Heart right ventricle (tissue), 16 donors: ENCODE data around the gene MAST3. TPM values are rescaled to one million over a fixed set of nuclear protein-coding genes. Genes with fewer than 3 reads are reported as not detected.

Experiments
- ATAC-seq, 8 donors: fragments of 200-7000 bp; cut with Tn5 transposase; one replicate each; pipeline ENCODE4 v1.9.1; 2020; ENCODE audit warnings: mild to moderate bottlenecking in 8 of 8, moderate library complexity in 8 of 8, moderate number of reproducible peaks in 1 of 8
- DNase-seq, 2 donors: peaks; one replicate each; pipeline ENCODE4 v3.0.0-alpha.2; 2020
- H3K27ac ChIP-seq, 10 donors: fragments of 200-600 bp; sonication (generic) in 2 of 10; one replicate each; pipeline versions ENCODE4 v1.5.0 to v1.8.0; 2020 to 2022; ENCODE audit warnings: mild to moderate bottlenecking in 3 of 10
- H3K27me3 ChIP-seq, 7 donors: fragments of 200-600 bp; one replicate each; pipeline ENCODE4 v1.8.0; 2021 to 2022; ENCODE audit warnings: mild to moderate bottlenecking in 2 of 7
- H3K36me3 ChIP-seq, 9 donors: fragments of 200-600 bp; sonication (generic) in 1 of 9; one replicate each; pipeline versions ENCODE4 v1.5.0 to v1.8.0; 2020 to 2022; ENCODE audit warnings: mild to moderate bottlenecking in 2 of 9
- H3K4me1 ChIP-seq, 9 donors: fragments of 200-600 bp; sonication (generic) in 1 of 9; one replicate each; pipeline versions ENCODE4 v1.5.0 to v1.8.0; 2020 to 2022; ENCODE audit warnings: mild to moderate bottlenecking in 4 of 9
- H3K4me3 ChIP-seq, 10 donors: fragments of 200-600 bp; sonication (generic) in 2 of 10; one replicate each; pipeline versions ENCODE4 v1.5.0 to v1.8.0; 2020 to 2022; ENCODE audit warnings: mild to moderate bottlenecking in 7 of 10, moderate library complexity in 2 of 10
- H3K9me3 ChIP-seq, 11 donors: fragments of 200-600 bp in 10 of 11; sonication (generic) in 2 of 11; one replicate each; pipeline versions ENCODE4 v1.5.0 to v1.8.0; 2013 to 2022; ENCODE audit warnings: mild to moderate bottlenecking in 2 of 11, control low read depth in 1 of 11, moderate library complexity in 1 of 11
- WGBS, 2 donors: extraction: QIAGEN DNeasy Blood & Tissue Kit; methylation state at CpG; one replicate each; pipeline ENCODE4 v1.1.7; 2013; ENCODE audit warnings: inconsistent platforms in 1 of 2; 5-methylcytosine and 5-hydroxymethylcytosine counted together
- intact Hi-C, 10 donors: fragments of 100-400 bp; cut with DNase I; formaldehyde crosslinking; loops; one replicate each; pipeline versions ENCODE4 v1.11.1 to v1.14.2; 2022
- polyA plus RNA-seq, 2 donors: library from polyadenylated mRNA; stranded (reverse); fragments of 200-250 nt; gene quantifications; one replicate each; pipeline ENCODE4 v1.2.3, GENCODE V29; 2013
- total RNA-seq, 10 donors: library from RNA; stranded (reverse); fragmentation: NEBNext Ultra II Directional in 3 of 10; extraction: Animal tissue kit (Norgen Biotek cat#: 25700) in 3 of 10; gene quantifications; one replicate each; pipeline versions ENCODE4 v1.2.1 to v1.2.4, GENCODE V29; 2021 to 2023
- TF ChIP-seq, protein P1 (sequence below), 9 donors: fragments of 200-600 bp; sonication (generic) in 2 of 9; IDR thresholded peaks; one replicate each; pipeline versions ENCODE4 v1.5.0 to v1.8.0; 2021 to 2022; ENCODE audit warnings: antibody characterized with exemption in 9 of 9, mild to moderate bottlenecking in 5 of 9, moderate library complexity in 1 of 9
- donor health status: Arrhythmogenic right ventricular cardiomyopathy.
- donor health status: ischemic (EF 13 %, LVEDD 7.1; RV severe dilation, severe dysfunction).
- donor health status: healthy with polysubstance abuse.
- donor health status: DM: no; HTN: yes; CAD: no.
- donor health status: DM: no; HTN: no; CAD: no.
- donor health status: ischemic (EF 25% LVEDD 6.9; RV normal size, moderate dysfunction).
- donor health status: ischemic (EF 25% LVEDD 5.7; RV mildly dilated, moderate dysfunction).
- donor health status: healthy.
- donor health status: DM: yes; HTN: yes; CAD: no.
- donor health status: Ischemic cardiomyopathy.
- donor health status: ischemic (EF 35%, LVEDD 5.7; RV mildly dilated, moderate dysfunction).
- donor health status: nonischemic (EF 11% LVEDD 7.7; RV severe dilation, severe dysfunction).
- donor health status: DM: yes; HTN: yes; CAD: no.
- donor health status: PGD.
- donor health status: ischemic (EF 29% LVEDD 5.4; RV normal size, mild dysfunction).
- donor health status: nonischemic (EF 23%, LVEDD 6.1; RV moderate dilation, normal function).

Gene MAST3
- total and polyA plus RNA-seq, 12 donors = 1.5 to 6.4 (median 4.1) TPM

DNA sequence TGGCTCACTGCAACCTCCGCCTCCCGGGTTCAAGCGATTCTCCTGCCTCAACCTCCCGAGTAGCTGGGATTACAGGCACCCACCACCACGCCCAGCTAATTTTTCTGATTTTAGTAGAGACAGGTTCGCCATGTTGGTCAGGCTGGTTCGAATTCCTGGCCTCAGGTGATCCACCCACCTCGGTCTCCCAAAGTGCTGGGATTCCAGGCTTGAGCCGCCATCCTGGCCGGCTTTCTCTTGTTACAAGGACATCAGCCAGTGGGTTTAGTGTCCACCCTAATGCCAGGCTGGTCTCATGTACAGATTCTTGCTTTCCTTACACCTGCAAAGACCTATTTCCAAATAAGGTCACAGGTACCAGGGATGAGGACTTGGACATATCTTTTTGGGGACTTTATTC is 62.2 kb downstream of the MAST3 start:
- DNase-seq (no peak), ATAC-seq (no peak)
- no peaks in the 10 kb centered on the region for H3K27me3 ChIP-seq
- H3K9me3 ChIP-seq = no peaks in the 10 kb centered on the region
- peak overlapping the region in 2 of 10 donors; percentile 77 to 89 for H3K27ac ChIP-seq
- TF ChIP-seq, protein P1, sequence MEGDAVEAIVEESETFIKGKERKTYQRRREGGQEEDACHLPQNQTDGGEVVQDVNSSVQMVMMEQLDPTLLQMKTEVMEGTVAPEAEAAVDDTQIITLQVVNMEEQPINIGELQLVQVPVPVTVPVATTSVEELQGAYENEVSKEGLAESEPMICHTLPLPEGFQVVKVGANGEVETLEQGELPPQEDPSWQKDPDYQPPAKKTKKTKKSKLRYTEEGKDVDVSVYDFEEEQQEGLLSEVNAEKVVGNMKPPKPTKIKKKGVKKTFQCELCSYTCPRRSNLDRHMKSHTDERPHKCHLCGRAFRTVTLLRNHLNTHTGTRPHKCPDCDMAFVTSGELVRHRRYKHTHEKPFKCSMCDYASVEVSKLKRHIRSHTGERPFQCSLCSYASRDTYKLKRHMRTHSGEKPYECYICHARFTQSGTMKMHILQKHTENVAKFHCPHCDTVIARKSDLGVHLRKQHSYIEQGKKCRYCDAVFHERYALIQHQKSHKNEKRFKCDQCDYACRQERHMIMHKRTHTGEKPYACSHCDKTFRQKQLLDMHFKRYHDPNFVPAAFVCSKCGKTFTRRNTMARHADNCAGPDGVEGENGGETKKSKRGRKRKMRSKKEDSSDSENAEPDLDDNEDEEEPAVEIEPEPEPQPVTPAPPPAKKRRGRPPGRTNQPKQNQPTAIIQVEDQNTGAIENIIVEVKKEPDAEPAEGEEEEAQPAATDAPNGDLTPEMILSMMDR (IDR thresholded peaks at IDR 0.05) = no peak
- H3K36me3 ChIP-seq = peaks cover 0 to 42% (median 6%) of the 10 kb centered on the region in 9 donors
- H3K4me3 ChIP-seq = no peak overlapping the region
- peaks cover 21 to 50% (median 39%) of the 10 kb centered on the region in 9 donors for H3K4me1 ChIP-seq
- intact Hi-C loops = loop anchor here in 5 of 10 donors (5.0 to 10.0 kb wide), 4 partner anchors 38 to 48 kb away; no protein-coding TSS in a partner anchor
- WGBS, 2 donors = 96% methylated on average over 10 of the region's 10 CpGs

DNA sequence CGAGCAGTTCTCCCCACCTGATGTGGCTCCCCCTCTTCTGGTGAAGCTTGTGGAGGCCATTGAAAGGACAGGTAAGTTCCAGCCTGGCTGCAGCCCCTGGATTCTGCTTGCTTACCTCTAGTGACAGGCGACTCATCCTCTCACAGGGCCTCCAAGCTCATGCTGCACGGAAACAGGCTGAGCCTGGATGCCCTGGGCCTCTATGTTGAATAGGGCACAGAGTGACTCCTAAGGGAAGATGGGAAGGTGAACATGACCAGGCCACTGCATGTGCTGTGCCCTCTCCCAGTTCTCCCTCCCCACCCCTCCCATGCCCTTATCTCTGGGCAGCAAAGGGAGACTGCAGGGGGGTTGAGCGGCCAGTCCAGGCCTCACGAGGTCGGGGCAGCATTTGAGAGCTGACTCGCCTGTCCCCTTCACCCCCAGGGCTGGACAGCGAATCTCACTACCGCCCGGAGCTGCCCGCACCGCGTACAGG is 63.0 kb downstream of the MAST3 start:
- H3K36me3 ChIP-seq = peaks cover 0 to 47% (median 9%) of the 10 kb centered on the region in 9 donors
- peaks cover 21 to 48% (median 39%) of the 10 kb centered on the region in 9 donors for H3K4me1 ChIP-seq
- DNase-seq = no peak
- peak overlapping the region; percentile 57 to 89 (median 83) for H3K27ac ChIP-seq
- WGBS, 2 donors = 57 to 61% methylated on average over 13 of the region's 13 CpGs
- no peaks in the 10 kb centered on the region for H3K9me3 ChIP-seq
- intact Hi-C loops = loop anchor here in 3 of 10 donors (5.0 to 10.0 kb wide), 3 partner anchors 43 to 48 kb away; no protein-coding TSS in a partner anchor
- H3K27me3 ChIP-seq = no peaks in the 10 kb centered on the region
- peak; percentile 2 to 31 (median 18) for ATAC-seq
- H3K4me3 ChIP-seq = peak overlapping the region in 9 of 10 donors; percentile 30 to 58 (median 44)
- TF ChIP-seq, protein P1 (IDR thresholded peaks at IDR 0.05) = no peak

DNA sequence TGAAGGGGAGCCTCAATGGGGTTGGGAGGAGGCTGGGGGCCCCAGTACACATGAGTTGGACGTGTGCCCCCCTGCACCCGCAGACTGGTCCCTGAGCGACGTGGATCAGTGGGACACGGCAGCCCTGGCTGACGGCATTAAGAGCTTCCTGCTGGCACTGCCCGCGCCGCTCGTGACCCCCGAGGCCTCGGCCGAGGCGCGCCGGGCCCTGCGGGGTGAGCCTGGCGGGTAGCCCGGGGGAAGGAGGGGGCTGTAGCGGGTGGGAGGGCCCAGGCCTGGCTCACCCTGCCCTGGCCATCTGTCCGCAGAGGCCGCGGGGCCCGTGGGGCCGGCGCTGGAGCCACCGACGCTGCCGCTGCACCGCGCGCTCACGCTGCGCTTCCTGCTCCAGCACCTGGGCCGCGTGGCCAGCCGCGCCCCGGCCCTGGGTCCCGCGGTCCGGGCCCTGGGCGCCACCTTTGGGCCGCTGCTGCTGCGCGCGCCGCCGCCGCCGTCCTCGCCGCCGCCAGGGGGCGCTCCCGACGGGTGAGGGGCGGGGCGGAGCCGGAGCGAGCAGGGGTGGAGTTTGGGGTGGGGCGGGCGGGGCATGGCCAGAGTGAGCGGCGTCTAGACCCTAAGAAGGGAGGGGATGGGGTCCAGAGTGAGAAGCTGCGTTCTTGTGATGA is 63.5 kb downstream of the MAST3 start:
- peak overlapping the region; percentile 57 to 89 (median 83) for H3K27ac ChIP-seq
- intact Hi-C loops = loop anchor here in 3 of 10 donors (5.0 to 10.0 kb wide), 3 partner anchors 44 to 49 kb away; no protein-coding TSS in a partner anchor
- peak; percentile 37 to 89 (median 71) for ATAC-seq
- DNase-seq = peak in 1 of 2 donors; percentile 84
- H3K36me3 ChIP-seq = peaks cover 0 to 47% (median 15%) of the 10 kb centered on the region in 9 donors
- H3K9me3 ChIP-seq = no peaks in the 10 kb centered on the region
- 2% methylated on average over 56 to 66 of the region's 66 CpGs for WGBS, 2 donors
- TF ChIP-seq, protein P1 (IDR thresholded peaks at IDR 0.05) = peak; percentile 45 to 93 (median 68)
- no peaks in the 10 kb centered on the region for H3K27me3 ChIP-seq
- H3K4me3 ChIP-seq = peak overlapping the region in 9 of 10 donors; percentile 30 to 58 (median 44)
- peaks cover 20 to 43% (median 34%) of the 10 kb centered on the region in 9 donors for H3K4me1 ChIP-seq

DNA sequence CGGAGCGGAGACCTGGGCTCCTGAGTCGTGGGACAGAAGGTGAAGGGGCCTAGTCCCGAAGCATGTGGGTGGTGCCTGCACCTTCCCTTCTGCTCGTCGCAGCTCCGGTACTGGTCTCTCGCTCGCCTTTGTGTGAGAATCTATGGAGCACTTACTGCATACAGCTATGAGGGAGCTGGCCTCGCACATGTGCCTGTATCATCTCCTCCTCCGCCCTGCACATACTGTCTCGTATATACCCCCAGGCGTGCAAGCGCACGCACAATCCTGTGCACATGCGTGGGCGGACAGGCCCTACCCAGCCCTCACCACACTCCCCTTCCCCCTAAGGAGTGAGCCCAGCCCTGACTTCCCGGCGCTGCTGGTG is 64.0 kb downstream of the MAST3 start:
- ATAC-seq (peak in 4 of 8 donors; percentile 2 to 4 (median 2)), DNase-seq (no peak)
- Histone ChIP-seq H3K27me3 (no peaks in the 10 kb centered on the region), H3K4me3 (peak overlapping the region in 7 of 10 donors; percentile 35 to 58 (median 47)), H3K36me3 (peaks cover 0 to 50% (median 20%) of the 10 kb centered on the region in 9 donors), H3K9me3 (no peaks in the 10 kb centered on the region), H3K4me1 (peaks cover 15 to 38% (median 29%) of the 10 kb centered on the region in 9 donors), H3K27ac (peak overlapping the region in 4 of 10 donors; percentile 31 to 79 (median 34))
- TF ChIP-seq, protein P1 (IDR thresholded peaks at IDR 0.05) = peak in 4 of 9 donors; percentile 15 to 49 (median 20)
- WGBS, 2 donors = 63 to 73% methylated on average over 19 of the region's 19 CpGs
- intact Hi-C loops = loop anchor here in 3 of 10 donors (5.0 to 10.0 kb wide), 3 partner anchors 44 to 49 kb away; no protein-coding TSS in a partner anchor
